MCF 10A (cell line): Measurements from ENCODE around the gene HMGCS2. TPM values are rescaled to one million over a fixed set of nuclear protein-coding genes. Genes with fewer than 3 reads are reported as not detected.
A peak's percentile ranks its signal among the peaks of the same experiment; 100 is the strongest.

Experiments
- BruUV-seq: library from RNA; stranded (reverse); fragments of 400-500 nt; replicated peaks from 2 replicates; lab custom pipeline; 2021; lab: Mats Ljungman, UMichigan
- CTCF ChIA-PET: fragments of 300-600 bp; sonication (Branson Sonifier 250); formaldehyde crosslinking; extraction: SDS; loops from one replicate; lab custom pipeline; 2021; ENCODE audit warnings: antibody characterized with exemption, inconsistent platforms; lab: Yijun Ruan, JAX
- POLR2A ChIA-PET: fragments of 300-600, 350-650 bp; sonication (Branson Sonifier 250); formaldehyde crosslinking; extraction: SDS; loops from one replicate; lab custom pipeline; 2020; ENCODE audit warnings: antibody characterized with exemption, inconsistent platforms; lab: Yijun Ruan, JAX
- DNase-seq: peaks from one replicate; pipeline ENCODE4 v3.0.0-alpha.2; 2018; ENCODE audit not compliant: unreplicated experiment
- H3K27ac Mint-ChIP-seq: one replicate; pipeline ENCODE4 v1.8.0; 2022; ENCODE audit warnings: mild to moderate bottlenecking, low read depth, mixed read lengths; ENCODE audit not compliant: unreplicated experiment
- H3K27me3 Mint-ChIP-seq: one replicate; pipeline ENCODE4 v1.8.0; 2022; ENCODE audit warnings: mixed read lengths; ENCODE audit not compliant: insufficient read depth, unreplicated experiment
- H3K36me3 Mint-ChIP-seq: one replicate; pipeline ENCODE4 v1.8.0; 2022; ENCODE audit warnings: mild to moderate bottlenecking, moderate library complexity, mixed read lengths; ENCODE audit not compliant: insufficient read depth, unreplicated experiment
- H3K4me1 Mint-ChIP-seq: one replicate; pipeline ENCODE4 v1.8.0; 2022; ENCODE audit warnings: mixed read lengths; ENCODE audit not compliant: insufficient read depth, unreplicated experiment
- H3K4me3 Mint-ChIP-seq: one replicate; pipeline ENCODE4 v1.8.0; 2022; ENCODE audit warnings: mild to moderate bottlenecking, moderate library complexity, mixed read lengths; ENCODE audit not compliant: unreplicated experiment
- H3K9me3 Mint-ChIP-seq: one replicate; pipeline ENCODE4 v1.8.0; 2022; ENCODE audit warnings: mixed read lengths; ENCODE audit not compliant: unreplicated experiment
- intact Hi-C: fragments of 100-400 bp; cut with micrococcal nuclease; formaldehyde crosslinking; loops from 2 replicates; pipeline ENCODE4 v1.14.1; 2022
- total RNA-seq: library from RNA; stranded (reverse); gene quantifications from 2 replicates; pipeline ENCODE4 v1.2.3, GENCODE V29; 2022
- TF ChIP-seq, protein P1 (sequence below): fragments of 200-600 bp; IDR thresholded peaks from one replicate; pipeline ENCODE4 v1.8.0; 2022; ENCODE audit warnings: antibody characterized with exemption, mild to moderate bottlenecking; ENCODE audit not compliant: unreplicated experiment

HMGCS2 gene
- total RNA-seq, 1 experiment from 2014 or later = not detected

DNA sequence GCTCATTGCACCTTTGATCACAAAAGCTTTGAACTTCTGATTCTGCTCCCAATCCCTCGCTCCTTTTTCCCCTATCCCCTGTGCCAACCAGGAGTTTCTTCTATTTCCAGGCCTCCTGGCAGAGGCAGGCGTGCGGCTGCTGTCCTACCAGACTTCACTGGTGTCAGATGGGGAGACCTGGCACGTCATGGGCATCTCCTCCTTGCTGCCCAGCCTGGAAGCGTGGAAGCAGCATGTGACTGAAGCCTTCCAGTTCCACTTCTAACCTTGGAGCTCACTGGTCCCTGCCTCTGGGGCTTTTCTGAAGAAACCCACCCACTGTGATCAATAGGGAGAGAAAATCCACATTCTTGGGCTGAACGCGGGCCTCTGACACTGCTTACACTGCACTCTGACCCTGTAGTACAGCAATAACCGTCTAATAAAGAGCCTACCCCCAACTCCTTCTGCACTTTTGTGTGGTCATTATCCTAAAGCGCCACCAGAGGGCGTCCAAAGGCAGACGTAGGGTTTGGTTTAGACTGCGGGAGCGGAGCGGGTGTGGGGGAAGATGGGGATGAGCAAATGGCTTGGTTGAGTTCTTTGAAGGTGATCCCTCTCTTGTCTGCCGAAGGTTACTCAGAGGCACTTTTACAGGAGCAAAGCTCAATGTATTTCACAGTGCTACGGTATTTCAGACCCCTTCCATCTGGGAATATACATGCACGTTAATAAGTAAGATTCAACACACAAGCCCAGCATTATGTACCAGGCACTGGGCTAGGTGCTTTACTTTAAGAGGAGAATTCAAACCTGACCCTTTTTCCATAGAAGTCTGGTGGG, 24.7 kb downstream of the HMGCS2 start:
- BruUV-seq = no TSS peak
- peaks cover 28% of the 10 kb centered on the region for H3K36me3 Mint-ChIP-seq
- H3K4me1 Mint-ChIP-seq = peaks cover 6% of the 10 kb centered on the region
- no peaks in the 10 kb centered on the region for H3K9me3 Mint-ChIP-seq
- no peaks in the 10 kb centered on the region for H3K27me3 Mint-ChIP-seq
- CTCF ChIA-PET = interaction anchor here (0.6 to 3.9 kb wide), 54 partner anchors 9 to 1497 kb away, joined by 3 to 65 read pairs (median 4); partner anchors contain the start of gene HMGCS2
- intact Hi-C loops = loop anchor here (5.0 kb wide), 1 partner anchor 67 kb away; no protein-coding TSS in a partner anchor
- no peak overlapping the region for H3K4me3 Mint-ChIP-seq
- POLR2A ChIA-PET = interaction anchor here (0.5 kb wide), 1 partner anchor 211 kb away, joined by 3 read pairs; no protein-coding TSS in a partner anchor
- TF ChIP-seq, protein P1, sequence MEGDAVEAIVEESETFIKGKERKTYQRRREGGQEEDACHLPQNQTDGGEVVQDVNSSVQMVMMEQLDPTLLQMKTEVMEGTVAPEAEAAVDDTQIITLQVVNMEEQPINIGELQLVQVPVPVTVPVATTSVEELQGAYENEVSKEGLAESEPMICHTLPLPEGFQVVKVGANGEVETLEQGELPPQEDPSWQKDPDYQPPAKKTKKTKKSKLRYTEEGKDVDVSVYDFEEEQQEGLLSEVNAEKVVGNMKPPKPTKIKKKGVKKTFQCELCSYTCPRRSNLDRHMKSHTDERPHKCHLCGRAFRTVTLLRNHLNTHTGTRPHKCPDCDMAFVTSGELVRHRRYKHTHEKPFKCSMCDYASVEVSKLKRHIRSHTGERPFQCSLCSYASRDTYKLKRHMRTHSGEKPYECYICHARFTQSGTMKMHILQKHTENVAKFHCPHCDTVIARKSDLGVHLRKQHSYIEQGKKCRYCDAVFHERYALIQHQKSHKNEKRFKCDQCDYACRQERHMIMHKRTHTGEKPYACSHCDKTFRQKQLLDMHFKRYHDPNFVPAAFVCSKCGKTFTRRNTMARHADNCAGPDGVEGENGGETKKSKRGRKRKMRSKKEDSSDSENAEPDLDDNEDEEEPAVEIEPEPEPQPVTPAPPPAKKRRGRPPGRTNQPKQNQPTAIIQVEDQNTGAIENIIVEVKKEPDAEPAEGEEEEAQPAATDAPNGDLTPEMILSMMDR = peak; percentile 73
- peak; percentile 82 for DNase-seq
- H3K27ac Mint-ChIP-seq = no peak overlapping the region

DNA sequence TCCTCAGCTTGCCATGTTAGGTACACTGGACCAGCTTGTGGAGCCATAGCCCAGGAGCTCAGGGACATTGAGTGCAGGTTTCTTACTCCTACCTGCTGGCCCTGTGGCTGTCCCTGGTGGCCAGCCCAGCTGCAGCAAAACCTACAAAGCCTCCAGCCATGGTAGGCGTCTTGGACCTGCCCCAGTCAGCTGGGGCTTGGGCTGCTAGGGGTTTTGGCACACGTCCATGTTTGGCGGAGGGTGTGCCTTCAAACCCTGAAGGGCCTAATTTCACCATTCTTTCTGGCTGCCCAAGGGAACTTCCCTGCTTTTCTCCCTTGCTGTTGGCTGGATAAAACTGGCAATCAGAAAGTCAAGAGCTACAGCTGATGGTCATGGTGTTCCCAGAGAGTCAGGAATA, 25.4 kb downstream of the HMGCS2 start:
- POLR2A ChIA-PET = interaction anchor here (0.5 kb wide), 1 partner anchor 210 kb away, joined by 3 read pairs; no protein-coding TSS in a partner anchor

GRCh38 chr1:119742677-119743076, 26.0 kb downstream of the HMGCS2 start:
- ChIA-PET POLR2A (interaction anchor here (0.6 kb wide), 1 partner anchor 37 kb away, joined by 3 read pairs; no protein-coding TSS in a partner anchor), CTCF (interaction anchor here (0.7 to 3.9 kb wide), 12 partner anchors 8 to 207 kb away, joined by 3 to 65 read pairs (median 16); no protein-coding TSS in a partner anchor)
- no peaks in the 10 kb centered on the region for H3K9me3 Mint-ChIP-seq
- intact Hi-C loops = loop anchor here (5.0 kb wide), 1 partner anchor 65 kb away; no protein-coding TSS in a partner anchor
- no peaks in the 10 kb centered on the region for H3K27me3 Mint-ChIP-seq
- no peak overlapping the region for H3K27ac Mint-ChIP-seq
- H3K4me3 Mint-ChIP-seq = no peak overlapping the region
- H3K4me1 Mint-ChIP-seq = peaks cover 6% of the 10 kb centered on the region
- DNase-seq = no peak
- H3K36me3 Mint-ChIP-seq = peaks cover 30% of the 10 kb centered on the region
- TF ChIP-seq, protein P1 = no peak
- no TSS peak for BruUV-seq

More for the DNA sequence above, 25.4 kb downstream of the HMGCS2 start:
- peaks cover 6% of the 10 kb centered on the region for H3K4me1 Mint-ChIP-seq
- no peaks in the 10 kb centered on the region for H3K27me3 Mint-ChIP-seq
- peaks cover 30% of the 10 kb centered on the region for H3K36me3 Mint-ChIP-seq
- TF ChIP-seq, protein P1 = no peak
- no peak overlapping the region for H3K27ac Mint-ChIP-seq
- no TSS peak for BruUV-seq
- intact Hi-C loops = loop anchor here (5.0 kb wide), 1 partner anchor 66 kb away; no protein-coding TSS in a partner anchor
- CTCF ChIA-PET = interaction anchor here (0.6 to 3.9 kb wide), 33 partner anchors 9 to 225 kb away, joined by 3 to 65 read pairs (median 6); partner anchors contain the start of gene HMGCS2
- H3K9me3 Mint-ChIP-seq = no peaks in the 10 kb centered on the region
- DNase-seq = peak; percentile 27
- H3K4me3 Mint-ChIP-seq = no peak overlapping the region

GRCh38 chr1:119742202-119742601, 26.5 kb downstream of the HMGCS2 start:
- Mint-ChIP-seq H3K4me3 (no peak overlapping the region), H3K27ac (no peak overlapping the region), H3K9me3 (no peaks in the 10 kb centered on the region), H3K4me1 (peaks cover 6% of the 10 kb centered on the region), H3K36me3 (peaks cover 30% of the 10 kb centered on the region), H3K27me3 (no peaks in the 10 kb centered on the region)
- no TSS peak for BruUV-seq
- intact Hi-C loops = loop anchor here (5.0 kb wide), 1 partner anchor 65 kb away; no protein-coding TSS in a partner anchor
- ChIA-PET CTCF (interaction anchor here (0.6 to 3.9 kb wide), 8 partner anchors 8 to 144 kb away, joined by 3 to 39 read pairs (median 4); no protein-coding TSS in a partner anchor), POLR2A (interaction anchor here (0.6 kb wide), 1 partner anchor 37 kb away, joined by 3 read pairs; no protein-coding TSS in a partner anchor)
- DNase-seq = no peak
- TF ChIP-seq, protein P1 = no peak
